ENCODE results near the gene DCBLD2.

DNA sequence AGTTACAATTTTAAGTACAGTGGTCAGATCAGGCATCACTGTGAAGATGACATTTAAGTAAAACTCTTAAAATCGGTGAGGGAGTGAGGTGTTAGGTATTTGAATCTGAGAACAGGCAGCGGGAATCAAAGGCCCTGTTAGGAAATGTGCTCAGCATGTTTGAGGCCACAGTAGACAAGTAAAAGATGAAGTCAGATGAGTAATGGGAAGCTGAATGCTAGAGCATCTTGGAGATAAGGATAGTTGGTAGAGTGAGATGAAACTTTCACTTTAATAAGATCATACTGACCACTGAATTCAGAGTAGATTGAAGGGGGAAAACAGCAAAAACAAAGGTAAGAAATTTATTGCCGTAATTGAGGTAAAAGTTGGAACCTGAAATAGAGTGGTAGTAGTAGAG, 61.6 kb downstream of the DCBLD2 start:
- TF ChIP-seq, protein P1, sequence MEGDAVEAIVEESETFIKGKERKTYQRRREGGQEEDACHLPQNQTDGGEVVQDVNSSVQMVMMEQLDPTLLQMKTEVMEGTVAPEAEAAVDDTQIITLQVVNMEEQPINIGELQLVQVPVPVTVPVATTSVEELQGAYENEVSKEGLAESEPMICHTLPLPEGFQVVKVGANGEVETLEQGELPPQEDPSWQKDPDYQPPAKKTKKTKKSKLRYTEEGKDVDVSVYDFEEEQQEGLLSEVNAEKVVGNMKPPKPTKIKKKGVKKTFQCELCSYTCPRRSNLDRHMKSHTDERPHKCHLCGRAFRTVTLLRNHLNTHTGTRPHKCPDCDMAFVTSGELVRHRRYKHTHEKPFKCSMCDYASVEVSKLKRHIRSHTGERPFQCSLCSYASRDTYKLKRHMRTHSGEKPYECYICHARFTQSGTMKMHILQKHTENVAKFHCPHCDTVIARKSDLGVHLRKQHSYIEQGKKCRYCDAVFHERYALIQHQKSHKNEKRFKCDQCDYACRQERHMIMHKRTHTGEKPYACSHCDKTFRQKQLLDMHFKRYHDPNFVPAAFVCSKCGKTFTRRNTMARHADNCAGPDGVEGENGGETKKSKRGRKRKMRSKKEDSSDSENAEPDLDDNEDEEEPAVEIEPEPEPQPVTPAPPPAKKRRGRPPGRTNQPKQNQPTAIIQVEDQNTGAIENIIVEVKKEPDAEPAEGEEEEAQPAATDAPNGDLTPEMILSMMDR (IDR thresholded peaks at IDR 0.05; ENCODE audit: extremely low read depth in 1 of 2, insufficient read depth in 1 of 2, low read depth in 1 of 2, low read length in 2 of 2), result no peak
- TF ChIP-seq POLR2AphosphoS5 (IDR thresholded peaks at IDR 0.05; ENCODE audit: insufficient read depth, low read depth, low read length) (no peak), POLR2A (IDR thresholded peaks at IDR 0.05; ENCODE audit: low read depth, low read length) (no peak), EZH2 (IDR thresholded peaks at IDR 0.05; ENCODE audit: borderline replicate concordance, low read depth, low read length, severe bottlenecking) (no peak)
